Endothelial cell of umbilical vein (primary cell): ENCODE measurements around the gene RBM4B. TPM values are rescaled to one million over a fixed set of nuclear protein-coding genes. Genes with fewer than 3 reads are reported as not detected.

ENCODE experiments used
- BruUV-seq: library from RNA; stranded (reverse); fragments of 400-500 nt; replicated peaks from 2 replicates; lab custom pipeline; 2021; lab: Mats Ljungman, UMichigan
- CTCF ChIA-PET: fragments of 300-600, 350-600 bp; sonication (Branson Sonifier 250); formaldehyde crosslinking; loops from one replicate; lab custom pipeline; 2021; ENCODE audit warnings: antibody characterized with exemption, inconsistent platforms; lab: Charles Lee
- POLR2A ChIA-PET: fragments of 300-600, 350-600 bp; sonication (Branson Sonifier 250); formaldehyde crosslinking; loops from one replicate; lab custom pipeline; 2021; ENCODE audit warnings: antibody characterized with exemption, inconsistent platforms; lab: Charles Lee
- DNase-seq: peaks from one replicate; pipeline ENCODE4 v3.0.0-alpha.2; 2011; ENCODE audit warnings: low read depth, low spot score
- FAIRE-seq: peaks from 2 replicates; lab custom pipeline; 2011; peaks lifted over from hg19 to GRCh38; lab: Jason Lieb, UNC
- H2AFZ ChIP-seq: 2 replicates; pipeline ENCODE4 v1.6.0; 2012; ENCODE audit warnings: low read depth, low read length, control low read depth, inconsistent platforms
- H3K27ac ChIP-seq: 2 replicates; pipeline ENCODE4 v1.5.1; 2011; ENCODE audit warnings: low read depth, mild to moderate bottlenecking, control low read depth, low read length, moderate library complexity; ENCODE audit not compliant: insufficient read depth
- H3K27me3 ChIP-seq, 2 experiments: 2 replicates each; pipeline versions ENCODE4 v1.6.0 to v1.6.1; 2011; ENCODE audit warnings: low read length in 2 of 2, mixed read lengths in 1 of 2; ENCODE audit not compliant: control insufficient read depth in 2 of 2, insufficient read depth in 2 of 2
- H3K36me3 ChIP-seq, 2 experiments: 2 replicates in 1 of 2; 3 replicates in 1 of 2; pipeline ENCODE4 v1.5.1; 2011; ENCODE audit warnings: low read length in 2 of 2, mild to moderate bottlenecking in 1 of 2, moderate library complexity in 1 of 2; ENCODE audit not compliant: control insufficient read depth in 2 of 2, insufficient read depth in 2 of 2; ENCODE audit errors: extremely low read depth in 1 of 2
- H3K4me1 ChIP-seq: 3 replicates; pipeline ENCODE4 v1.5.1; 2011; ENCODE audit warnings: mild to moderate bottlenecking, low read length; ENCODE audit not compliant: control insufficient read depth, insufficient read depth; ENCODE audit errors: extremely low read depth
- H3K4me2 ChIP-seq: 2 replicates; pipeline ENCODE4 v1.6.1; 2011; ENCODE audit warnings: low read length, control low read depth, mixed read lengths; ENCODE audit not compliant: insufficient read depth
- H3K4me3 ChIP-seq, 3 experiments: fragments of 200-600 bp in 1 of 3; sonication (generic), shearing (Covaris generic) in 1 of 3; replicated peaks in 1 of 3; 2 replicates each; pipeline ENCODE4 v1.5.1; 2011 to 2016; ENCODE audit warnings: control low read depth in 3 of 3, low read length in 3 of 3, mild to moderate bottlenecking in 2 of 3, inconsistent platforms in 1 of 3, low read depth in 1 of 3, moderate library complexity in 1 of 3; ENCODE audit not compliant: insufficient read depth in 1 of 3
- H3K79me2 ChIP-seq: 2 replicates; pipeline ENCODE4 v1.6.0; 2012; ENCODE audit warnings: low read length, inconsistent platforms; ENCODE audit not compliant: control insufficient read depth, insufficient read depth
- H3K9ac ChIP-seq: replicated peaks from 2 replicates; pipeline ENCODE3; 2011; ENCODE audit warnings: low read length, control low read depth; ENCODE audit not compliant: insufficient read depth; ENCODE audit errors: extremely low read depth
- H3K9me1 ChIP-seq: replicated peaks from 3 replicates; pipeline ENCODE4 v1.6.0; 2011; ENCODE audit warnings: mild to moderate bottlenecking, low read length; ENCODE audit not compliant: control insufficient read depth, insufficient read depth; ENCODE audit errors: extremely low read depth
- H3K9me3 ChIP-seq: replicated peaks from 2 replicates; pipeline ENCODE4 v1.5.1; 2012; ENCODE audit warnings: low read length, inconsistent platforms; ENCODE audit not compliant: control insufficient read depth, insufficient read depth
- H4K20me1 ChIP-seq: replicated peaks from 2 replicates; pipeline ENCODE3; 2011; ENCODE audit warnings: mild to moderate bottlenecking, low read length; ENCODE audit not compliant: control insufficient read depth, insufficient read depth; ENCODE audit errors: extremely low read depth
- EZH2 ChIP-seq: IDR thresholded peaks from 2 replicates; pipeline ENCODE4 v1.6.1; 2012; ENCODE audit warnings: borderline replicate concordance, low read depth, mild to moderate bottlenecking, moderate library complexity, low read length, inconsistent platforms; ENCODE audit not compliant: severe bottlenecking
- FOS ChIP-seq: IDR thresholded peaks from 2 replicates; pipeline ENCODE4 v1.6.1; 2011; ENCODE audit warnings: mild to moderate bottlenecking, low read length, moderate library complexity, borderline replicate concordance; ENCODE audit not compliant: insufficient read depth
- GATA2 ChIP-seq: IDR thresholded peaks from 2 replicates; pipeline ENCODE4 v1.7.0; 2011; ENCODE audit warnings: low read depth, mild to moderate bottlenecking, moderate library complexity, mixed read lengths, low read length; ENCODE audit not compliant: insufficient read length, insufficient read depth
- JUN ChIP-seq: IDR thresholded peaks from 2 replicates; pipeline ENCODE4 v1.6.1; 2011; ENCODE audit warnings: borderline replicate concordance, low read depth; ENCODE audit not compliant: insufficient read length, insufficient read depth
- MYC ChIP-seq: IDR thresholded peaks from one replicate; pipeline ENCODE4 v1.6.1; 2011; ENCODE audit warnings: mild to moderate bottlenecking, low read depth, low read length
- POLR2A ChIP-seq: IDR thresholded peaks from 2 replicates; pipeline ENCODE4 v1.6.1; 2012; ENCODE audit warnings: low read depth, mild to moderate bottlenecking, control low read depth, low read length
- POLR2AphosphoS5 ChIP-seq: IDR thresholded peaks from 2 replicates; pipeline ENCODE4 v1.6.1; 2012; ENCODE audit warnings: low read depth, mild to moderate bottlenecking, control low read depth, low read length, moderate library complexity; ENCODE audit not compliant: insufficient read depth
- dilution Hi-C: fragments of 300-500 bp; cut with MboI; formaldehyde crosslinking; loops from one replicate; pipeline ENCODE4 v1.15.0; 2019; ENCODE audit warnings: low sequenced_read_pairs; ENCODE audit not compliant: extremely low pct_ligation_motif_present
- intact Hi-C: fragments of 100-400 bp; cut with micrococcal nuclease; formaldehyde crosslinking; loops from one replicate; pipeline ENCODE4 v1.10.0; 2022
- polyA plus RNA-seq, 4 experiments: library from polyadenylated mRNA; depleted of rRNA in 3 of 4; stranded (reverse) in 3 of 4; unstranded in 1 of 4; fragments of >200 nt; gene quantifications; 2 replicates each; pipeline versions ENCODE4 v1.2.1 to v1.2.3, GENCODE V29; 2011 to 2012; ENCODE audit warnings: missing spikeins in 1 of 4
- total RNA-seq: library from RNA; stranded (reverse); gene quantifications from 2 replicates; pipeline ENCODE4 v1.2.3, GENCODE V29; 2021
- TF ChIP-seq, protein P1 (sequence below), 2 donors: IDR thresholded peaks; 1 replicate in 1 of 2; 2 replicates in 1 of 2; pipeline ENCODE4 v1.5.1; 2011; ENCODE audit warnings: low read length in 2 of 2, mild to moderate bottlenecking in 2 of 2, moderate library complexity in 2 of 2, control low read depth in 1 of 2, inconsistent platforms in 1 of 2, low read depth in 1 of 2; ENCODE audit not compliant: insufficient read depth in 1 of 2; ENCODE audit errors: extremely low read depth in 1 of 2

RBM4B gene
- total and polyA plus RNA-seq, 2 donors (not counting 3 experiments of a cell fraction or from before 2014, with no cell fraction given), result 22.2 to 31.2 TPM

DNA sequence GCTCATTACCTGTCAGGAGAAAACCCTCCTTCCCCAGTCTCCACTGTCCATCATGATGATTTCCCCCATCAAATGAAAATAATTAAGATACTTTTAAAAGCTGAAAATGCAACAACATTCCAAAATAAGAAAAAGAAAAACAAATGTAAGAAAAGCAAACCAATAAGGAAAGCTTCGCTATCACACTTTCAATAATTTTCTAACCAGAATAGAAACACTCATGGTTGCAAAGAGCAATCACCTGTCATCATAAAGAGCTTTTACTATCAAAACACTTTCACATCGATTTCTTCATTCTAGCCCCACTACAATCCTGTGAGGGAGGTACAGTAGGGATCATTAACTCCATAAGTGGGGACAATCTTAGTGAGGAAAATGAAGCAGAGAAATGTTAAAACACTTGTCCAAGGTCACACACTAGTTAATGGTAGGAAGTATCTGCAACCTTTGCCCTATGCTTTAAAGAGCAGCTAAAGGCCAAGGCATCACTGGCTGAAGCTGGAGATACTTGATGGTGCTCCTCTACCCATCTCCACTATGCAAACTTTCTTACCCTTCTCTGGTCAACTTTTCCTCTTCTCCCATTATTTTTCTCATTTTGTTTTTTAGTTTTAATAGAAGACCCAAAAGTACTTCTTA lies 2.6 kb downstream of the RBM4B start:
- no peaks in the 10 kb centered on the region for H3K9me3 ChIP-seq
- dilution Hi-C loops (no loop called here), intact Hi-C loops (loop anchor here (5.0 kb wide), 2 partner anchors 83 to 157 kb away; partner anchors contain the start of genes CCDC87 and CCS)
- TF ChIP-seq GATA2, result no peak
- no peak for TF ChIP-seq POLR2AphosphoS5
- no peak for TF ChIP-seq EZH2
- peak overlapping the region; percentile 12 for H3K4me2 ChIP-seq
- no peak overlapping the region for H3K4me3 ChIP-seq
- DNase-seq (no peak), FAIRE-seq (no peak)
- H3K27me3 ChIP-seq, result no peaks in the 10 kb centered on the region
- H3K79me2 ChIP-seq, result peaks cover 30% of the 10 kb centered on the region
- no peaks in the 10 kb centered on the region for H4K20me1 ChIP-seq
- H2AFZ ChIP-seq, result no peak overlapping the region
- ChIA-PET CTCF (interaction anchor here (0.6 to 1.0 kb wide), 2 partner anchors 95 to 296 kb away, joined by 3 read pairs; no protein-coding TSS in a partner anchor), POLR2A (no interaction called here)
- H3K9me1 ChIP-seq, result no peaks in the 10 kb centered on the region
- H3K4me1 ChIP-seq, result peaks cover 17% of the 10 kb centered on the region
- H3K27ac ChIP-seq, result no peak overlapping the region
- no TSS peak for BruUV-seq
- H3K36me3 ChIP-seq, result peaks cover 2 to 3% of the 10 kb centered on the region in 2 experiments
- H3K9ac ChIP-seq, result no peak overlapping the region

DNA sequence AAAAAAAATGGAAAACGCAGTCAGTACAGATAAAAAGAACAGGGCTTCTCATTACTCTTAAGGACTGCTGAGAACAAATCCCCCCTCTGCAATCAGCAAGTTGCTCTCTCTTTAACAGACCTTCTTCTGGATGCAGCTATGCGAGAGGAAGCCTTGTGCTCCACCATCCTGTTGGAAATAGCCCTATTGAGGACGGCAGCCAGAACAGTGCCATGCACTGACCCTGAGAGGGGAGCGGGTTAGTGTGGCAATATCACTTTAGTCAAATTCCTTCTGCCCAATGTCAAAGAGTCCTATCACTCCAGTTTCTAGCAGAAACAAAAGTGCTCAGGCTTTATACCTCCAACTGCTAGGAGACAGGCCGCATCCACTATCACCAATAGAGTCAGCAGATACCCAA lies 6.9 kb downstream of the RBM4B start:
- H3K4me2 ChIP-seq, result no peak overlapping the region
- POLR2A ChIA-PET, result no interaction called here
- BruUV-seq, result no TSS peak
- H3K9me1 ChIP-seq, result no peaks in the 10 kb centered on the region
- H3K36me3 ChIP-seq, result peaks cover 7 to 8% of the 10 kb centered on the region in 2 experiments
- intact Hi-C loops (no loop called here), dilution Hi-C loops (no loop called here)
- FAIRE-seq, result no peak
- DNase-seq, result no peak
- no peak overlapping the region for H3K27ac ChIP-seq
- no peak overlapping the region for H3K9ac ChIP-seq
- no peak overlapping the region for H2AFZ ChIP-seq
- H4K20me1 ChIP-seq, result no peaks in the 10 kb centered on the region
- peaks cover 4% of the 10 kb centered on the region for H3K4me1 ChIP-seq
- no peaks in the 10 kb centered on the region for H3K9me3 ChIP-seq
- TF ChIP-seq, protein P1, sequence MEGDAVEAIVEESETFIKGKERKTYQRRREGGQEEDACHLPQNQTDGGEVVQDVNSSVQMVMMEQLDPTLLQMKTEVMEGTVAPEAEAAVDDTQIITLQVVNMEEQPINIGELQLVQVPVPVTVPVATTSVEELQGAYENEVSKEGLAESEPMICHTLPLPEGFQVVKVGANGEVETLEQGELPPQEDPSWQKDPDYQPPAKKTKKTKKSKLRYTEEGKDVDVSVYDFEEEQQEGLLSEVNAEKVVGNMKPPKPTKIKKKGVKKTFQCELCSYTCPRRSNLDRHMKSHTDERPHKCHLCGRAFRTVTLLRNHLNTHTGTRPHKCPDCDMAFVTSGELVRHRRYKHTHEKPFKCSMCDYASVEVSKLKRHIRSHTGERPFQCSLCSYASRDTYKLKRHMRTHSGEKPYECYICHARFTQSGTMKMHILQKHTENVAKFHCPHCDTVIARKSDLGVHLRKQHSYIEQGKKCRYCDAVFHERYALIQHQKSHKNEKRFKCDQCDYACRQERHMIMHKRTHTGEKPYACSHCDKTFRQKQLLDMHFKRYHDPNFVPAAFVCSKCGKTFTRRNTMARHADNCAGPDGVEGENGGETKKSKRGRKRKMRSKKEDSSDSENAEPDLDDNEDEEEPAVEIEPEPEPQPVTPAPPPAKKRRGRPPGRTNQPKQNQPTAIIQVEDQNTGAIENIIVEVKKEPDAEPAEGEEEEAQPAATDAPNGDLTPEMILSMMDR (IDR thresholded peaks at IDR 0.05; ENCODE audit: extremely low read depth in 1 of 2, insufficient read depth in 1 of 2, low read depth in 1 of 2, low read length in 2 of 2), result no peak
- peak; percentile 17 for TF ChIP-seq POLR2A
- TF ChIP-seq MYC, result no peak
- TF ChIP-seq GATA2, result no peak
- TF ChIP-seq FOS, result no peak
- TF ChIP-seq JUN, result no peak
- CTCF ChIA-PET, result no interaction called here
- H3K27me3 ChIP-seq, result no peaks in the 10 kb centered on the region
- H3K4me3 ChIP-seq, result no peak overlapping the region
- peaks cover 31% of the 10 kb centered on the region for H3K79me2 ChIP-seq
